ENCODE measurements around the gene CNTD1.

GRCh38 chr17:42849451-42850181, 51.0 kb downstream of the CNTD1 start:
- TF ChIP-seq CTCF (IDR thresholded peaks at IDR 0.05) (no peak), ZFP36 (IDR thresholded peaks at IDR 0.05; ENCODE audit: borderline replicate concordance, partially characterized antibody) (no peak), RNF2 (IDR thresholded peaks at IDR 0.05; ENCODE audit: borderline replicate concordance, low read depth) (no peak), EP300 (IDR thresholded peaks at IDR 0.05) (no peak), POLR2A (IDR thresholded peaks at IDR 0.05; ENCODE audit: low read length) (no peak), PHF8 (IDR thresholded peaks at IDR 0.05; ENCODE audit: borderline replicate concordance, low read depth) (no peak), NFE2L2 (conservative IDR thresholded peaks at IDR 0.05; ENCODE audit: low read length) (no peak), ELK1 (IDR thresholded peaks at IDR 0.05; ENCODE audit: low read depth, low read length) (no peak), JUN (IDR thresholded peaks at IDR 0.05) (no peak), HDAC2 (IDR thresholded peaks at IDR 0.05) (no peak), REST (IDR thresholded peaks at IDR 0.05) (no peak), HOXA7 (CRISPR knock-in tag; IDR thresholded peaks at IDR 0.05) (no peak)

Data from A549 (cell line).